Astrocyte (in vitro differentiated cells and primary cell): ENCODE data around the gene SAMHD1.

Source experiments
- CTCF ChIP-seq: IDR thresholded peaks from 2 replicates; pipeline ENCODE4 v1.5.1; 2011; ENCODE audit warnings: low read depth, mild to moderate bottlenecking, inconsistent platforms, low read length, moderate library complexity; ENCODE audit not compliant: insufficient read depth
- EZH2 ChIP-seq: IDR thresholded peaks from 2 replicates; pipeline ENCODE4 v1.6.1; 2012; ENCODE audit warnings: mild to moderate bottlenecking, low read length, inconsistent platforms; ENCODE audit not compliant: insufficient read depth

DNA sequence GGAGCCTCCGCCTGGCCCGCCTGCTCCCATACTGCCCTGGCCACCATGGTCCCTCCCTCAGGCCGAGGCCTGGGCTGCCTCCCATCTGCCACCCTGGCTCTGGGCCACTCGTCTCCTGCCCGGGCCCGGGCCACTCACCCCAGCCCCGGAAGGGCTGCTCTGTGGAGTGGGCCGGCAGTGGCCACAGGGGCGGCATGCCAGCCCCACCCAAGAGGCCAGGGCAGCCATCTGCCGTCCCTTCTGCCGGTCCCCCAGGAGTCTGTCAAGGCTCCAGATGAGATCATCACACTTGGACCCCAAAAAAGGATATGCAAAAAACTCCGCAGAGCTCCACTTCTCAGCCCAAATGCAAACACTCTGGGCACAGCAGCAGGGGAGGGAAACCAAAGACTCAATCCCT lies 99.3 kb downstream of the SAMHD1 start:
- TF ChIP-seq CTCF (no peak), EZH2 (no peak)
